Mammary epithelial cell (primary cell): Measurements from ENCODE around the gene DAO.

Experiments
- CTCF ChIP-seq, 2 donors: IDR thresholded peaks in 1 of 2; conservative IDR thresholded peaks in 1 of 2; 2 replicates each; pipeline ENCODE4 v1.5.1; 2011 to 2012; ENCODE audit warnings: inconsistent platforms in 2 of 2, low read length in 2 of 2, mild to moderate bottlenecking in 2 of 2, control low read depth in 1 of 2, low read depth in 1 of 2; ENCODE audit not compliant: insufficient read depth in 1 of 2; ENCODE audit errors: extremely low read depth in 1 of 2
- EZH2 ChIP-seq: IDR thresholded peaks from 2 replicates; pipeline ENCODE4 v1.6.1; 2012; ENCODE audit warnings: low read length, inconsistent platforms, borderline replicate concordance

- TF ChIP-seq CTCF (conservative IDR thresholded peaks at IDR 0.05 in 1 of 2, IDR thresholded peaks at IDR 0.05 in 1 of 2; ENCODE audit: extremely low read depth in 1 of 2, insufficient read depth in 1 of 2, low read depth in 1 of 2, low read length in 2 of 2) (no peak), EZH2 (no peak)
Measured at GRCh38 chr12:108881953-108882352, 2.1 kb downstream of the DAO start.
